Measurements from ENCODE around the gene GIMAP7. TPM values are rescaled to one million over a fixed set of nuclear protein-coding genes. Genes with fewer than 3 reads are reported as not detected.

The GIMAP7 gene
- total RNA-seq, 1 experiment from 2014 or later = not detected

DNA sequence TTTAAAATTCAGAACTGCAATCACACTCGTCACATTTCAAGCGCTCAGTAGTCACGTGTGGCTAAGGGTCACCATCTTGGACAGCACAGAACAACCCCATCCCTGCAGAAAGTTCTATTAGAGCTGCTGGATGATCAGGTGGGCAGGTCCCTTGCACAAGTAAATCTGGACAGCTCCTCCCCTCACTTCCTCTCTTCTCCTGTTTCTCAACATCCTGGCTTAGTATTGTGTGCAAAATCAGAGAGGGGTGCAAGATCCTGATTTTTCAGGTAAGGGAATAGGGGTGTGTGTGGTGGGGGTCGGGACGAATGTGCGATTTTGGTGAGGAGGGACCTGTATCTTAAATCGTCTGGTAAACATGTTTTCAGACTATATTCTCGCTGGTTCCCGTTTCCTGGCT is 52.5 kb downstream of the GIMAP7 start, which contains the start of gene GIMAP4:
TSS of gene GIMAP4 (plus strand) at position 222 of the 400 bp plus-strand sequence. CDS start 2,512 bp downstream, outside the sequence.
- DNase-seq = no peak
- Histone ChIP-seq H4K20me1 (ENCODE audit: insufficient read depth, low read depth, low read length) (no peaks in the 10 kb centered on the region), H3K27me3 (ENCODE audit: low read length) (0 out of 2 replicates have a peak, but pooled peaks cover 5% of the 10 kb centered on the region), H3K36me3 (ENCODE audit: insufficient read depth, low read length) (no peaks in the 10 kb centered on the region), H3K9me3 (ENCODE audit: low read length) (no peaks in the 10 kb centered on the region), H3K27ac (ENCODE audit: low read length) (no peak within 1 kb of the TSS), H3K4me2 (ENCODE audit: low read depth, low read length, poor library complexity, severe bottlenecking) (no peak within 1 kb of the TSS), H2AFZ (ENCODE audit: low read length) (no peak within 1 kb of the TSS), H3K9me2 (replicated peaks; ENCODE audit: insufficient read depth, low read length) (no peaks in the 10 kb centered on the region), H3K9ac (ENCODE audit: low read length) (no peak within 1 kb of the TSS), H3K79me2 (ENCODE audit: low read length) (no peaks in the 10 kb centered on the region), H3K4me3 (ENCODE audit: low read length) (no peak within 1 kb of the TSS), H3K4me1 (ENCODE audit: low read length) (no peaks in the 10 kb centered on the region)

DNA sequence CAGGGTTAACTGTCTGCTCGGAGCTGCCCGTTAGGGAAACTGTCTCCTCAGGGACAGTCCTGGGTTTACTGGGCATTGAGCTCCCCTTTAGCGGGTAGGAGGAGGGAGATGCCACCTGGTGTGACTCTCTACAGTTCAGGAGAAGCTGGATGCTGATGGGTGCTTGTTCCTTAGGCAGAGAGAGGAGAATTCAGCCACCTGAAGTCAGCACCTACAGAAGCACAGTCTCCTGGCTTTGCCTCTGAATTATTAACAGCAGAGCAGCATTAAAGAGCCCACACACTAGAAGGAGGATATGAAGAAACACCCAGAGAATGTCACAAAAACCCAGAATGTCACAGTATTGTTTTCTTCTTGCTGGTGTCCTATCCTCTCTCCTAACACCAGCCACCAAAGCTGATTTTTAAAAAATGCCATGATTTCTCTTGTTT is 53.2 kb downstream of the GIMAP7 start:
- Histone ChIP-seq H3K4me2 (ENCODE audit: low read depth, low read length, poor library complexity, severe bottlenecking) (no peak overlapping the region), H3K9ac (ENCODE audit: low read length) (no peak overlapping the region), H3K27ac (ENCODE audit: low read length) (no peak overlapping the region), H3K27me3 (ENCODE audit: low read length) (0 out of 2 replicates have a peak, but pooled peaks cover 5% of the 10 kb centered on the region), H3K9me2 (replicated peaks; ENCODE audit: insufficient read depth, low read length) (no peaks in the 10 kb centered on the region), H2AFZ (ENCODE audit: low read length) (no peak overlapping the region), H3K4me3 (ENCODE audit: low read length) (no peak overlapping the region), H3K4me1 (ENCODE audit: low read length) (no peaks in the 10 kb centered on the region), H3K9me3 (ENCODE audit: low read length) (no peaks in the 10 kb centered on the region), H3K79me2 (ENCODE audit: low read length) (no peaks in the 10 kb centered on the region), H3K36me3 (ENCODE audit: insufficient read depth, low read length) (no peaks in the 10 kb centered on the region), H4K20me1 (ENCODE audit: insufficient read depth, low read depth, low read length) (no peaks in the 10 kb centered on the region)
- DNase-seq = no peak

DNA sequence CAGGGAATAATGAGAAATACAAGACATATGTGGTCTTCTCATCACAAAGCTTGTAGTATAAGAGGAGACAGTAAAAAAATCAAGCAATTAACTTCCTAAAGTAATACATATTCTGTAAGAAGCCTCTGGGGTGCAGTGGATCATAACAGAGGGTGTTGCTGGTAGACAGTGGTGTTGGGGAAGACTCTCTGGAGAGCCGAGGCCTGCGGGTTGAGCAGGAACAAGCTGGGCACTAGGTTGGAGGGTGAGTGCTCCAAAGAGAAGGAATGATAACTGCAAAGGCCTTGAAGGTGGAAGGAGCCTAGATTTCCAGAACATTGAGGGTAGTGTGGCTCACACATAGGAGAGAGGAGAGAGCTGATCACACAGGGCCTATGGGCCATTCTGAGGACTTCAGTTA is 54.0 kb downstream of the GIMAP7 start:
- Histone ChIP-seq H3K27me3 (ENCODE audit: low read length) (0 out of 2 replicates have a peak, but pooled peaks cover 5% of the 10 kb centered on the region), H3K4me1 (ENCODE audit: low read length) (no peaks in the 10 kb centered on the region), H3K4me3 (ENCODE audit: low read length) (no peak overlapping the region), H3K27ac (ENCODE audit: low read length) (no peak overlapping the region), H3K79me2 (ENCODE audit: low read length) (no peaks in the 10 kb centered on the region), H3K4me2 (ENCODE audit: low read depth, low read length, poor library complexity, severe bottlenecking) (no peak overlapping the region), H3K36me3 (ENCODE audit: insufficient read depth, low read length) (no peaks in the 10 kb centered on the region), H3K9me3 (ENCODE audit: low read length) (no peaks in the 10 kb centered on the region), H3K9ac (ENCODE audit: low read length) (no peak overlapping the region), H3K9me2 (replicated peaks; ENCODE audit: insufficient read depth, low read length) (no peaks in the 10 kb centered on the region), H4K20me1 (ENCODE audit: insufficient read depth, low read depth, low read length) (no peaks in the 10 kb centered on the region), H2AFZ (ENCODE audit: low read length) (no peak overlapping the region)
- no peak for DNase-seq

DNA sequence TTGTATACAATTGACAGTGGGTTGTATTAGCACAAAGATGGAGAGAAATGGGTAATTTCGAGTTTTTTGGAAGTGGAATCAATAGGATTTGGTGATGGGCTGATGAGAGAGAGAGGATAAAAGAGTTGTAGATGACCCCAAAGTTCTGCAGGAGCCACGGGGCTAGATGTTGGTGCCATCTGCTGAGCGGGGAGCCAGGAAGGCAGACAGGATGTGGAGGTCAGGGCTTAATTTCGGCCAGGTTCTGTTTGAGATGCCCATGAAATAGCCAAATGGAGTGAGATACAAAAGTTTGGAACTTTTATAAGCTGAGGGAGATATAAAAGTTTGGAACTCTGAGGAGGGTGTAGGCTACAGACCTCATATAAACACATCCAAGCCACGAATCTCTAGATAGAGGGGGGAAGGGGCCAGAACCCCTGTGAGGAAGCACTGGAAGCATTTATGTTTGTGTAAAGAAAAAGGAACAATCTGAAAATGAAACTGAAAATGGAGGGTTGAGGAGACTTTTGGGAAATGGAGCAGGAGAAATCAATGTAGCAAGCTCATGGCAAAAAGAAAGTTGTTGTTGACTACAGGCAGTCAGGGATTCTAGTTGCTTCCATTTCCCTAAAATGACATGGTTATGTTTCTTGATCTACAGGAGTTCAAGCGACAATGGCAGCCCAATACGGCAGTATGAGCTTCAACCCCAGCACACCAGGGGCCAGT is 54.7 kb downstream of the GIMAP7 start:
- 0 out of 2 replicates have a peak, but pooled peaks cover 4% of the 10 kb centered on the region for H3K27me3 ChIP-seq (ENCODE audit: low read length)
- no peaks in the 10 kb centered on the region for H3K9me3 ChIP-seq (ENCODE audit: low read length)
- H3K4me2 ChIP-seq (ENCODE audit: low read depth, low read length, poor library complexity, severe bottlenecking) = no peak overlapping the region
- H3K27ac ChIP-seq (ENCODE audit: low read length) = no peak overlapping the region
- no peaks in the 10 kb centered on the region for H3K79me2 ChIP-seq (ENCODE audit: low read length)
- H3K4me1 ChIP-seq (ENCODE audit: low read length) = no peaks in the 10 kb centered on the region
- no peak overlapping the region for H3K4me3 ChIP-seq (ENCODE audit: low read length)
- H3K9ac ChIP-seq (ENCODE audit: low read length) = no peak overlapping the region
- no peak for DNase-seq
- H2AFZ ChIP-seq (ENCODE audit: low read length) = no peak overlapping the region
- no peaks in the 10 kb centered on the region for H3K9me2 ChIP-seq (replicated peaks; ENCODE audit: insufficient read depth, low read length)
- no peaks in the 10 kb centered on the region for H3K36me3 ChIP-seq (ENCODE audit: insufficient read depth, low read length)
- no peaks in the 10 kb centered on the region for H4K20me1 ChIP-seq (ENCODE audit: insufficient read depth, low read depth, low read length)

Other genes starting within 250 kb of the GIMAP7 start
- gene LRRC61, start 191.5 kb upstream of the GIMAP7 start, total RNA-seq (2014; rRNA removed; shearing (Covaris generic); ENCODE audit: low replicate concordance) = 4.1 and 16.5 TPM in 2 replicates
- gene ACTR3C, start 191.3 kb upstream of the GIMAP7 start, total RNA-seq (2014; rRNA removed; shearing (Covaris generic); ENCODE audit: low replicate concordance) = 0.48 and 13.8 TPM in 2 replicates
- not detected in 2 replicates for gene RARRES2, start 173.2 kb upstream of the GIMAP7 start, total RNA-seq (2014; rRNA removed; shearing (Covaris generic); ENCODE audit: low replicate concordance)
- gene REPIN1, start 146.1 kb upstream of the GIMAP7 start, total RNA-seq (2014; rRNA removed; shearing (Covaris generic); ENCODE audit: low replicate concordance) = 53.3 and 98.4 TPM in 2 replicates
- 1.5 and 4.7 TPM in 2 replicates for gene ZNF775, start 135.5 kb upstream of the GIMAP7 start, total RNA-seq (2014; rRNA removed; shearing (Covaris generic); ENCODE audit: low replicate concordance)
- not detected in 2 replicates for gene GIMAP8, start 64.2 kb upstream of the GIMAP7 start, total RNA-seq (2014; rRNA removed; shearing (Covaris generic); ENCODE audit: low replicate concordance)
- gene GIMAP4, start 52.5 kb downstream of the GIMAP7 start, total RNA-seq (2014; rRNA removed; shearing (Covaris generic); ENCODE audit: low replicate concordance) = not detected in 2 replicates
- not detected in 2 replicates for gene GIMAP6, start 117.5 kb downstream of the GIMAP7 start, total RNA-seq (2014; rRNA removed; shearing (Covaris generic); ENCODE audit: low replicate concordance)
- gene GIMAP2, start 170.8 kb downstream of the GIMAP7 start, total RNA-seq (2014; rRNA removed; shearing (Covaris generic); ENCODE audit: low replicate concordance) = 1.0 and 1.3 TPM in 2 replicates
- gene GIMAP1, start 201.7 kb downstream of the GIMAP7 start, total RNA-seq (2014; rRNA removed; shearing (Covaris generic); ENCODE audit: low replicate concordance) = 0.07 TPM in 1 of 2 replicates, not detected in the other
- gene GIMAP5, start 222.5 kb downstream of the GIMAP7 start, total RNA-seq (2014; rRNA removed; shearing (Covaris generic); ENCODE audit: low replicate concordance) = not detected in 2 replicates

Data from Karpas-422 (cell line).